ENCODE measurements around the gene CFTR.

DNA sequence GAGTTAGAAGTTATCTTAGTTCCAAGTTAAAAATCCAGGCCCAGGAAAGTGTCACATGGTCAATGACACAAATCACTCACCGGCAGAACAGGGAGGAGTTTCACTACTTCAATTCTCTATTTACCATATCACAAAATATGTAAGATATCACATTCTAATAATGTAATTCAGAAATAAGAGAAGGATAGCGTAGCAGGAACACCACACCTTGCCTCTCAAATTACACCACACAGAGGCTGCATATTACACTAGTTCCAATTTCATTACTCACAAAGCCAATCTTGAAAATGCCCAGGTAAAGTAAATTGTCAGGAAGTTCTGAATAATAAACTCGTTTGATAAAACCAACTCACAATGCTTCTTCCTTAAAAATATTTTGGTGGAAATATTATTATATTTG is 224.2 kb downstream of the CFTR start:
- no peak for TF ChIP-seq POLR2A (IDR thresholded peaks at IDR 0.05)
- TF ChIP-seq, protein P1, sequence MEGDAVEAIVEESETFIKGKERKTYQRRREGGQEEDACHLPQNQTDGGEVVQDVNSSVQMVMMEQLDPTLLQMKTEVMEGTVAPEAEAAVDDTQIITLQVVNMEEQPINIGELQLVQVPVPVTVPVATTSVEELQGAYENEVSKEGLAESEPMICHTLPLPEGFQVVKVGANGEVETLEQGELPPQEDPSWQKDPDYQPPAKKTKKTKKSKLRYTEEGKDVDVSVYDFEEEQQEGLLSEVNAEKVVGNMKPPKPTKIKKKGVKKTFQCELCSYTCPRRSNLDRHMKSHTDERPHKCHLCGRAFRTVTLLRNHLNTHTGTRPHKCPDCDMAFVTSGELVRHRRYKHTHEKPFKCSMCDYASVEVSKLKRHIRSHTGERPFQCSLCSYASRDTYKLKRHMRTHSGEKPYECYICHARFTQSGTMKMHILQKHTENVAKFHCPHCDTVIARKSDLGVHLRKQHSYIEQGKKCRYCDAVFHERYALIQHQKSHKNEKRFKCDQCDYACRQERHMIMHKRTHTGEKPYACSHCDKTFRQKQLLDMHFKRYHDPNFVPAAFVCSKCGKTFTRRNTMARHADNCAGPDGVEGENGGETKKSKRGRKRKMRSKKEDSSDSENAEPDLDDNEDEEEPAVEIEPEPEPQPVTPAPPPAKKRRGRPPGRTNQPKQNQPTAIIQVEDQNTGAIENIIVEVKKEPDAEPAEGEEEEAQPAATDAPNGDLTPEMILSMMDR (IDR thresholded peaks at IDR 0.05), result no peak

All from body of pancreas (tissue), 4 donors.